Activated CD4-positive, alpha-beta T cell treated with anti-CD3 and anti-CD28 coated beads, Interleukin-2, Interleukin-6, amounts not matched to agents 100 ng/mL and 50 ng/mL, durations not matched to agents 16 hours and 8 hours (primary cell): ENCODE measurements around the gene BLOC1S6.

ENCODE experiments used
- DNase-seq: peaks from one replicate; pipeline ENCODE4 v3.0.0-alpha.2; 2020

BLOC1S6 gene

GRCh38 chr15:45641999-45642932 is 55.1 kb downstream of the BLOC1S6 start:
- no peak for DNase-seq

- DNase-seq: no peak
Measured at GRCh38 chr15:45644437-45644836, 57.3 kb downstream of the BLOC1S6 start.

- peak; percentile 77 for DNase-seq
Measured at GRCh38 chr15:45645026-45645980, 58.1 kb downstream of the BLOC1S6 start.

GRCh38 chr15:45646220-45646619 is 59.0 kb downstream of the BLOC1S6 start:
- DNase-seq: peak; percentile 69

- no peak for DNase-seq
Measured at GRCh38 chr15:45647828-45648227, 60.6 kb downstream of the BLOC1S6 start.

GRCh38 chr15:45648521-45649200 is 61.5 kb downstream of the BLOC1S6 start:
- peak; percentile 29 for DNase-seq

GRCh38 chr15:45650007-45650406 is 62.8 kb downstream of the BLOC1S6 start:
- DNase-seq: peak; percentile 66

- DNase-seq: no peak
Measured at GRCh38 chr15:45650889-45651525, 63.8 kb downstream of the BLOC1S6 start.

- DNase-seq: no peak
Measured at GRCh38 chr15:45653702-45654424, 66.7 kb downstream of the BLOC1S6 start.

GRCh38 chr15:45654749-45655148 is 67.6 kb downstream of the BLOC1S6 start:
- DNase-seq: no peak

- no peak for DNase-seq
Measured at GRCh38 chr15:45657254-45657653, 70.1 kb downstream of the BLOC1S6 start.

- DNase-seq: no peak
Measured at GRCh38 chr15:45657764-45658545, 70.8 kb downstream of the BLOC1S6 start.
